ENCODE results near the gene ZNF570. TPM values are rescaled to one million over a fixed set of nuclear protein-coding genes. Genes with fewer than 3 reads are reported as not detected.

The ZNF570 gene
- total and polyA plus RNA-seq, 2 of the 13 experiments (the other 11 are each of a cell fraction or from before 2014, with no cell fraction given) = 1.0 to 4.4 TPM

DNA sequence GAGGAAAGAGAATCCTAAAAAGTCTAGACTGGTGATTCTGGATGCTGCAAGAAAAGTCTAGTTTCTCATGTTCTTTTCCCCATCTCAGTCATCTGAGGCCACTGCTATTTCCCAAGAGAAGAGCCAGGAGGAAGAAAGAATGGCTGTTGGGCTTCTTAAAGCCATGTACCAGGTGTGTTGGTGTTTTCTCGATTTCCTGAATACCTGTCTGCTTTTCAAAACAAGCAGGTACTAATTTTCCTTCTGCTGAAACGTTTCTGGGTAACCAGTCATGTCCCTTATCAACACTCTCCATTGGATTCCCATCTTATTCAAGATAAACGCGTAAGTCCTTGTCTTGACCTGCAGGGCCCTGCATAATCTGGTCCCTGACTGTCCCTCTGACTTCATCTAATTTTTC lies 1.1 kb downstream of the ZNF570 start:
- POLR2A ChIA-PET = no interaction called here
- H3K9ac ChIP-seq (ENCODE audit: insufficient read depth, low read depth, low read length) = peak overlapping the region; percentile 72; the same call in 1 of the 2 replicates
- peaks cover 22% of the 10 kb centered on the region for H3K9me3 ChIP-seq (ENCODE audit: low read length)
- H2AFZ ChIP-seq (ENCODE audit: low read length) = no peak overlapping the region
- no peak overlapping the region for H3K27ac ChIP-seq (ENCODE audit: extremely low read length, insufficient read depth, low read length)
- TF ChIP-seq ZFX (CRISPR knock-in tag; IDR thresholded peaks at IDR 0.05; ENCODE audit: low read depth) = no peak
- no peak for DNase-seq (ENCODE audit: low spot score)
- FAIRE-seq = no peak
- intact Hi-C loops (cut with micrococcal nuclease; ENCODE audit: unreplicated experiment) (no loop called here), in situ Hi-C loops (cut with HindIII; ENCODE audit: extremely low pct_ligation_motif_present, low pct_unique_long_range_greater_than_20kb) (no loop called here)
- H3K27me3 ChIP-seq (ENCODE audit: control insufficient read depth in 1 of 2, insufficient read depth in 2 of 2, low read length in 2 of 2) = no peaks in the 10 kb centered on the region; a peak in 1 of 5 replicates
- H3K4me3 ChIP-seq (replicated peaks in 1 of 3; ENCODE audit: insufficient read depth in 1 of 3, low read depth in 2 of 3, low read length in 3 of 3) = peak overlapping the region; percentile 80 to 94 (median 85); a peak in 5 of 6 replicates
- WGBS (ENCODE audit: low lambda C conversion rate) = 69% methylated on average over 4 of the region's 4 CpGs
- H3K4me2 ChIP-seq (ENCODE audit: low read depth, low read length) = peak overlapping the region; percentile 83
- H3K36me3 ChIP-seq (replicated peaks in 1 of 2; ENCODE audit: control insufficient read depth in 1 of 2, insufficient read depth in 2 of 2, low read length in 2 of 2) = no peaks in the 10 kb centered on the region
- no peaks in the 10 kb centered on the region for H3K79me2 ChIP-seq (ENCODE audit: insufficient read depth, low read length)
- CTCF ChIA-PET (ENCODE audit: low intra/inter-chr PET ratio, low total read pairs) = no interaction called here
- no peak for ATAC-seq
- no TSS peak for BruUV-seq (replicated peaks)
- H3K4me1 ChIP-seq (ENCODE audit: insufficient read depth, low read length) = peaks cover 30% of the 10 kb centered on the region
- H4K20me1 ChIP-seq (ENCODE audit: insufficient read depth, low read length) = no peaks in the 10 kb centered on the region

GRCh38 chr19:37472165-37472564 lies 3.0 kb downstream of the ZNF570 start:
- Histone ChIP-seq H3K36me3 (replicated peaks in 1 of 2; ENCODE audit: control insufficient read depth in 1 of 2, insufficient read depth in 2 of 2, low read length in 2 of 2) (peaks cover 2 to 12% of the 10 kb centered on the region in 2 experiments; a peak in 4 of 5 replicates), H3K4me2 (ENCODE audit: low read depth, low read length) (no peak overlapping the region), H3K27me3 (ENCODE audit: control insufficient read depth in 1 of 2, insufficient read depth in 2 of 2, low read length in 2 of 2) (no peaks in the 10 kb centered on the region; a peak in 1 of 5 replicates), H3K27ac (ENCODE audit: extremely low read length, insufficient read depth, low read length) (no peak overlapping the region), H3K9me3 (ENCODE audit: low read length) (peaks cover 33% of the 10 kb centered on the region), H3K4me1 (ENCODE audit: insufficient read depth, low read length) (peaks cover 18% of the 10 kb centered on the region), H3K9ac (ENCODE audit: insufficient read depth, low read depth, low read length) (no peak overlapping the region), H3K79me2 (ENCODE audit: insufficient read depth, low read length) (no peaks in the 10 kb centered on the region), H4K20me1 (ENCODE audit: insufficient read depth, low read length) (no peaks in the 10 kb centered on the region), H3K4me3 (replicated peaks in 1 of 3; ENCODE audit: insufficient read depth in 1 of 3, low read depth in 2 of 3, low read length in 3 of 3) (no peak overlapping the region), H2AFZ (ENCODE audit: low read length) (no peak overlapping the region)
- no peak for FAIRE-seq
- CTCF ChIA-PET (ENCODE audit: low intra/inter-chr PET ratio, low total read pairs) = no interaction called here
- in situ Hi-C loops (cut with HindIII; ENCODE audit: extremely low pct_ligation_motif_present, low pct_unique_long_range_greater_than_20kb) (no loop called here), intact Hi-C loops (cut with micrococcal nuclease; ENCODE audit: unreplicated experiment) (no loop called here)
- no peak for ATAC-seq
- WGBS (ENCODE audit: low lambda C conversion rate) = 98% methylated on average over 9 of the region's 9 CpGs
- TF ChIP-seq ZNF772 (CRISPR knock-in tag; IDR thresholded peaks at IDR 0.05) = no peak
- no peak for TF ChIP-seq NFYB (CRISPR knock-in tag; IDR thresholded peaks at IDR 0.05)
- no peak for TF ChIP-seq PRDM15 (CRISPR knock-in tag; IDR thresholded peaks at IDR 0.05)
- TF ChIP-seq ZNF703 (CRISPR knock-in tag; IDR thresholded peaks at IDR 0.05; ENCODE audit: borderline replicate concordance) = no peak
- no peak for TF ChIP-seq RORA (CRISPR knock-in tag; IDR thresholded peaks at IDR 0.05)
- TF ChIP-seq, protein P1, sequence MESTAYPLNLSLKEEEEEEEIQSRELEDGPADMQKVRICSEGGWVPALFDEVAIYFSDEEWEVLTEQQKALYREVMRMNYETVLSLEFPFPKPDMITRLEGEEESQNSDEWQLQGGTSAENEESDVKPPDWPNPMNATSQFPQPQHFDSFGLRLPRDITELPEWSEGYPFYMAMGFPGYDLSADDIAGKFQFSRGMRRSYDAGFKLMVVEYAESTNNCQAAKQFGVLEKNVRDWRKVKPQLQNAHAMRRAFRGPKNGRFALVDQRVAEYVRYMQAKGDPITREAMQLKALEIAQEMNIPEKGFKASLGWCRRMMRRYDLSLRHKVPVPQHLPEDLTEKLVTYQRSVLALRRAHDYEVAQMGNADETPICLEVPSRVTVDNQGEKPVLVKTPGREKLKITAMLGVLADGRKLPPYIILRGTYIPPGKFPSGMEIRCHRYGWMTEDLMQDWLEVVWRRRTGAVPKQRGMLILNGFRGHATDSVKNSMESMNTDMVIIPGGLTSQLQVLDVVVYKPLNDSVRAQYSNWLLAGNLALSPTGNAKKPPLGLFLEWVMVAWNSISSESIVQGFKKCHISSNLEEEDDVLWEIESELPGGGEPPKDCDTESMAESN (CRISPR knock-in tag; conservative IDR thresholded peaks at IDR 0.05) = no peak
- peak; percentile 88 for TF ChIP-seq ATF7 (IDR thresholded peaks at IDR 0.05)
- no peak for TF ChIP-seq ATF7 (CRISPR knock-in tag; IDR thresholded peaks at IDR 0.05)
- TF ChIP-seq, protein P2, sequence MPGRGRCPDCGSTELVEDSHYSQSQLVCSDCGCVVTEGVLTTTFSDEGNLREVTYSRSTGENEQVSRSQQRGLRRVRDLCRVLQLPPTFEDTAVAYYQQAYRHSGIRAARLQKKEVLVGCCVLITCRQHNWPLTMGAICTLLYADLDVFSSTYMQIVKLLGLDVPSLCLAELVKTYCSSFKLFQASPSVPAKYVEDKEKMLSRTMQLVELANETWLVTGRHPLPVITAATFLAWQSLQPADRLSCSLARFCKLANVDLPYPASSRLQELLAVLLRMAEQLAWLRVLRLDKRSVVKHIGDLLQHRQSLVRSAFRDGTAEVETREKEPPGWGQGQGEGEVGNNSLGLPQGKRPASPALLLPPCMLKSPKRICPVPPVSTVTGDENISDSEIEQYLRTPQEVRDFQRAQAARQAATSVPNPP (CRISPR knock-in tag; IDR thresholded peaks at IDR 0.05) = no peak
- DNase-seq (ENCODE audit: low spot score) = no peak
- no TSS peak for BruUV-seq (replicated peaks)
- POLR2A ChIA-PET = no interaction called here
